Measurements from ENCODE around the gene NTRK3. TPM values are rescaled to one million over a fixed set of nuclear protein-coding genes. Genes with fewer than 3 reads are reported as not detected.
"Not testable (repeated sequence)": the region's sequence is repeated elsewhere in the genome, so short reads cannot be mapped to it uniquely, and the experiment has no call there.

NTRK3 gene
- total and polyA plus RNA-seq, 5 experiments from 2014 or later: not detected

DNA sequence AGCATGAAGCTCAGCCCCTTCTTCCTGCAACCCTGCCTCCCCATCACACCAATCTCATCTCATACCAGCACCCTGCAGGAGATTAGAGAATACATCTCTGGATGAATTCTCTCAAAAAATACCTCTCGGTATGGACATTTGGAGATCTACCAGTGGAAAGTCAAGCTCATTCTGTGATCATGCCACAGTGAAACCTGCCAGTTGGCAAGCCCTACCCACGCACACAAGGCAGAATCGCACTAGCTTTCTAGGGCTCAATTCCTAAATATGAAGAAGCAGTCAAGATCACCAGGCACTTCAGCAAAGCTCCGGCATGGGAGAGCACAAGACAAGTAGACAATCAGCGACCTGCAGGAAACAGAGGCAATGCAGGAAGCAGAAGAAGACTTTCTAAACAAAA lies 221.2 kb downstream of the NTRK3 start:
- Mint-ChIP-seq H3K27me3 (peaks cover 13 to 71% (median 28%) of the 10 kb centered on the region in 5 donors), H3K4me3 (no peak overlapping the region), H3K9me3 (no peaks in the 10 kb centered on the region), H3K27ac (no peak overlapping the region), H3K4me1 (peaks cover 0 to 6% (median 0%) of the 10 kb centered on the region in 4 donors), H3K36me3 (no peaks in the 10 kb centered on the region)
- POLR2A ChIA-PET: no interaction called here
- DNase-seq (no peak), ATAC-seq (no peak)

DNA sequence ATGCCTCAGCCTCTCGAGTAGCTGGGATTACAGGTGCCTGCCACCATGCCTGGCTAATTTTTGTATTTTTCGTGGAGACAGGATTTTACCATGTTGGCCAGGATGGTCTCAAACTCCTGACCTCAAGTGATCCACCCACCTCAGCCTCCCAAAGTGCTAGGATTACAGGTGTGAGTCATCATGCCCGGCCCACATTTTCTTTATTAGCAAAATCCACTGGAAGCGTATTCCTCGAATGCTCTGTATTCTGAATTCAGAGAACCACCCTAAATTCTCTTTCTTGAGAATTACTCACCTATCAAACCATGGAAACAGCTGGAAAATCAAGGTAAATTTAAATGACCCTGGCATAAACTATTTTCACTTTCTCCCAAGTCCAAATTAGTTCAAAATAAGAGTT lies 223.1 kb downstream of the NTRK3 start:
- H3K4me3 Mint-ChIP-seq, H3K9me3 Mint-ChIP-seq, DNase-seq, POLR2A ChIA-PET, ATAC-seq, H3K27ac Mint-ChIP-seq, H3K4me1 Mint-ChIP-seq, H3K36me3 Mint-ChIP-seq: not testable (repeated sequence)
- H3K27me3 Mint-ChIP-seq: peaks cover 13 to 54% (median 30%) of the 10 kb centered on the region in 5 donors

DNA sequence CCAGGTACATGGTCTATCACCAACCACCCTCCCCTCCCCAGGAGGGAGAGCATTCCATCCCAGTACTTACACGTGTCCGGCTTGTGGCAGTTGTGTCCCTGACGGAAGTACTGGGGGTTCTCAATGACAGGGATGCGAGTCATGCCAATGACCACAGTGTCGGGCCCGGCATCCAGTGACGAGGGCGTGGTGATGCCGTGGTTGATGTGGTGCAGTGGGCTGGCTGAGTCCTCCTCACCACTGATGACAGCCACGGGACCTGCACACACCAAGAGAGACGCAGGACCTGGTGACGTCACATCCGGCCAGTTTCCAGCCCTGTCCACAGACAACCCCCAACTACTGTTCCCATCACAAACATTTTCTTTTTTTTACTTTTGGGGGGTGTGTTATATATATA lies 223.8 kb downstream of the NTRK3 start:
- Mint-ChIP-seq H3K27ac (no peak overlapping the region), H3K36me3 (no peaks in the 10 kb centered on the region), H3K4me3 (no peak overlapping the region), H3K4me1 (peaks cover 0 to 6% (median 0%) of the 10 kb centered on the region in 4 donors), H3K9me3 (peaks cover 0 to under 1% (median 0%) of the 10 kb centered on the region in 9 donors), H3K27me3 (peaks cover 13 to 53% (median 33%) of the 10 kb centered on the region in 5 donors)
- DNase-seq (no peak), ATAC-seq (no peak)
- POLR2A ChIA-PET: no interaction called here

DNA sequence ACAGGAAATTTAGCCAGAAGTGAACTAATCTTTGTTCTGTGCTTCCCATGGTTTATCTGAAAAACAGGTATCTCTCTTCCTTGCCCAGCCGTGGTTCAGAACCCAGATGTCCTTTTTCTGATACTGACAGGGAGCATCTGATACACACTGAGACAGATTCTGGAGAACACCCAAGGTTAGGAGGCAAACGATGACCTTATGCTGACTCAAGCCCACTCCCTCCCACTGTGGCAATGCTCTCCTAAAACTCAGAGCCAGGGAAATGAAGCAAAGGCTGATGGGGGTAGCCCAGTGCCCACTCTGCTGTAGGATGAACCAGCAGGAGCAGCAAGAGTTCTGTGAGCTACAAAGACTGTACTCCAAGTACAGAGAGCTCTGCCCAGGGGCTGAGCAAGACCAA lies 225.1 kb downstream of the NTRK3 start:
- Mint-ChIP-seq H3K36me3 (no peaks in the 10 kb centered on the region), H3K9me3 (peaks cover 0 to 3% (median 0%) of the 10 kb centered on the region in 9 donors), H3K4me3 (no peak overlapping the region), H3K4me1 (peaks cover 0 to 3% (median 0%) of the 10 kb centered on the region in 4 donors), H3K27ac (no peak overlapping the region), H3K27me3 (peaks cover 11 to 45% (median 28%) of the 10 kb centered on the region in 5 donors)
- POLR2A ChIA-PET: no interaction called here
- ATAC-seq (no peak), DNase-seq (no peak)

DNA sequence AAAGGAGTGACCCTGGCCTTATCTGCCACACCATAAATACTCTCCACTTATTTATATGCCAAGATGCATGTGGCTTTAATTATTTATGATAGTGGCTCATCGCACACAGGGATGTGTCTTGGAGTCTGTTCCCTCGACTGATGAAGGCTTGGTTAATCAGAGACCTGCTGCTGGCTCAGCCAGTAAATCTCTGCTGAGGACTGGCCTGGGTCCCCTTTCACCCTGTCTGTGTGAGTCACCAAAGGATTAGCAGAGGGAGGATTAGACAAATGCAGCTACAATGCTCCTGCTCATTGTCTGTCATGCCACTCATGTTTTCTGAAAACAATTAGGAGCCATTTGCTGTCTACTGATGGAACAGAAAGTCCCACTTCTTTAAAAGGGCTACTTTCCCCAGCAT lies 226.8 kb downstream of the NTRK3 start:
- Mint-ChIP-seq H3K4me1 (peaks cover 0 to 2% (median 0%) of the 10 kb centered on the region in 4 donors), H3K9me3 (peaks cover 0 to 3% (median 0%) of the 10 kb centered on the region in 9 donors), H3K27ac (no peak overlapping the region), H3K36me3 (no peaks in the 10 kb centered on the region), H3K27me3 (peaks cover 2 to 29% (median 14%) of the 10 kb centered on the region in 5 donors), H3K4me3 (no peak overlapping the region)
- no peak for ATAC-seq
- DNase-seq: no peak
- POLR2A ChIA-PET: no interaction called here

DNA sequence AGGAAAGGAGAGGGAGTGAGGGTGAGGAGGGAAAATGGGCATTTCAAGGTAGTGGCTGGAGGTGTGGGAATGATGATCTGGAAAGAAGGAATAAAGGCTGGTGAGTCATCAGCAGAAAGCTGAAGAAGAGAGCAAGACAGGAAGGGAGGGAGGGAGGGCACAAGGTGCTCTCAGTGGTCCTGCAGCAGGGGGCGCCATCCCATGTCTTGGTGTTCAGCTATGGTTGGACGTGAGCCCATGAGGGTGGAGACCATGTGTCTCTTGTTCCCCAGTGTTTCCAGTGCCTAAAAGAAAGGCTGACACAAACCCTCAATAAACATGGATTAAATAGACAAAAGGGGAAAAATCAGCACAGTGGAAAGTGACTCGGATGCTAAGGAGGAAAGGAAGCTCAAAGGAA lies 228.5 kb downstream of the NTRK3 start:
- Mint-ChIP-seq H3K4me3 (no peak overlapping the region), H3K36me3 (no peaks in the 10 kb centered on the region), H3K9me3 (peaks cover 0 to 7% (median 0%) of the 10 kb centered on the region in 9 donors), H3K27me3 (peaks cover 2 to 28% (median 17%) of the 10 kb centered on the region in 5 donors), H3K4me1 (peaks cover 0 to 2% (median 0%) of the 10 kb centered on the region in 4 donors), H3K27ac (no peak overlapping the region)
- POLR2A ChIA-PET: no interaction called here
- ATAC-seq (no peak), DNase-seq (no peak)

DNA sequence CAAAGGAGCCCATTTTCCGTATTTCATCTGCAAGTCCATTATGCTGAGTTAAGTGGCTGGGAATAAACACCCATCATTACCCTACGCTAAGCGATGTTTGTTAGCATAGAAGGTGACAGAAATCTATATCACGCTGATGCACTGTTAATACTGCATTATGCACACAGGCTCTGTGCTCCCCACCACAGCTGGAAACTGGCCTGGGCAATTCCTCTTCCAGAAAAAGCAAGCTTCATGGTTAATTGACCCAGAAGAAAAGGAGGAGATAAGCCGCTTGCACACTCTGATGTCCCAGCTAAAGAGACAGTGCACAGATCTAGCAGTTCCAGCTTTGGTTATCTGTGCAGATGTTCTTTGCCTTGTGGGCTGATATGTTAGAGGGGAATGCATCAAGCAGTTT lies 232.6 kb downstream of the NTRK3 start:
- ATAC-seq (no peak), DNase-seq (no peak)
- Mint-ChIP-seq H3K36me3 (no peaks in the 10 kb centered on the region), H3K27ac (no peak overlapping the region), H3K4me1 (no peaks in the 10 kb centered on the region), H3K9me3 (peaks cover 0 to 12% (median 0%) of the 10 kb centered on the region in 9 donors), H3K4me3 (no peak overlapping the region), H3K27me3 (peaks cover 2 to 20% (median 13%) of the 10 kb centered on the region in 5 donors)
- POLR2A ChIA-PET: no interaction called here

DNA sequence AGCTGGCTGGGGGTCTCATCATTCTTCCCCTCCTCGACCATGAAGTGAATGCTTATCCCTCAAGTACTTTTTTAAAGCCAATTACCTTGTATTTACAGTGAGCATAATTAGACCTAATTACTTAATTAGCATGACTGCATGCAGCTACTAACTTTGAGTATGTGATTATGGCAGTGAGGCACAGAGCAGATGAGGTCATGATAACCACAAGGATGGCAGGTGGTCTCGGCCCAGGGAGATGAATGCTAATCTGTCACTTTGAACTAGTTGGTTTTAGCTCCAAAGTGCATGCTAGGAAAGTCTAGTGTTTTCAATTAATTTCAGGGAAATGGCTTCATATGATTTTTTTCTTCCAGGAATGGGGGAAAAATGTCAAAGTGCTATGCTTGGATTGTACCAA lies 233.8 kb downstream of the NTRK3 start:
- ATAC-seq: no peak
- no peaks in the 10 kb centered on the region for H3K36me3 Mint-ChIP-seq
- H3K4me3 Mint-ChIP-seq: no peak overlapping the region
- H3K27me3 Mint-ChIP-seq: peaks cover 1 to 13% (median 9%) of the 10 kb centered on the region in 5 donors
- no peaks in the 10 kb centered on the region for H3K4me1 Mint-ChIP-seq
- POLR2A ChIA-PET: no interaction called here
- DNase-seq: no peak
- H3K9me3 Mint-ChIP-seq: peaks cover 0 to 12% (median 0%) of the 10 kb centered on the region in 9 donors
- no peak overlapping the region for H3K27ac Mint-ChIP-seq

DNA sequence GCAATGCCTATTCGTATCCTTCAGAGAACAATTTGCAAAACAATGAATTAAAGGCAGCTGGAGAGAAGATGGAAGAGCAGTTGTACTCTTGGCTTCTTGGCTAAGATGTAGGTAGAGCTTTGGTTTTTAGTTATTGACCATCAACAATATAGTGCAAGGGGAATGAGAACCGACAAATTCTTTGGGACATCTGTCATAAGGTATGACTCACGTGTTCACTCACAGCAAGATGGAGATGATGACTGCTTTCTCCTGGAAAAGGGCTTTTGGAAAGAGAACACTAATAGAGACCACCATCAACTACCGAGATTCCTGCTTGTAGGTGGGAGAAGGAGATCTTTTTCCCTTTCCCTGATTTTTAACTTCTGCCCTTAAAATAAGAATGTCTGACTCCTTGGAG lies 234.9 kb downstream of the NTRK3 start:
- ATAC-seq: no peak
- Mint-ChIP-seq H3K36me3 (no peaks in the 10 kb centered on the region), H3K4me3 (no peak overlapping the region), H3K4me1 (no peaks in the 10 kb centered on the region), H3K27ac (no peak overlapping the region), H3K27me3 (peaks cover 0 to 11% (median 8%) of the 10 kb centered on the region in 5 donors), H3K9me3 (peaks cover 0 to 12% (median 0%) of the 10 kb centered on the region in 9 donors)
- no peak for DNase-seq
- POLR2A ChIA-PET: no interaction called here

DNA sequence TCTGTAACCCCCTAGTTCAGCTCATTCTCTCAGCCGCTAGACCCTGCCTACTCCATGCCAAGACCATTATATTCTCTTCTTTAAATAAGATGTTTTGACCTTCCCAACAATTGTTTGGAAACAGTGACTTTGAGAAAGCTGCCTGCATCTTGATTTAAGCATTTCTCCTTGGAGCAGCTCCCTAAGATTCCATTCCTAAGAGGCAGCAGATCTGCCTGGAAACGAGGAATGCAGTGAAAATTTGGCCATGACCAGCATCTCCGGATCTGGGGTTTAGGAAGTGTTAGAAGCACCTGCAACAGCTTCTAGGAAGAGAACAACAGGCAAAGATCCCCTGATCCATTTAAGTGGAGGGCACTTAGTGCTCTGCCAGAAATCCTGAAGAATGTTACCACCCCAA lies 235.7 kb downstream of the NTRK3 start:
- no peaks in the 10 kb centered on the region for H3K36me3 Mint-ChIP-seq
- peaks cover 0 to 11% (median 8%) of the 10 kb centered on the region in 5 donors for H3K27me3 Mint-ChIP-seq
- H3K4me1 Mint-ChIP-seq: no peaks in the 10 kb centered on the region
- ATAC-seq: no peak
- DNase-seq: no peak
- no peak overlapping the region for H3K4me3 Mint-ChIP-seq
- POLR2A ChIA-PET: no interaction called here
- peaks cover 0 to 12% (median 0%) of the 10 kb centered on the region in 9 donors for H3K9me3 Mint-ChIP-seq
- no peak overlapping the region for H3K27ac Mint-ChIP-seq

DNA sequence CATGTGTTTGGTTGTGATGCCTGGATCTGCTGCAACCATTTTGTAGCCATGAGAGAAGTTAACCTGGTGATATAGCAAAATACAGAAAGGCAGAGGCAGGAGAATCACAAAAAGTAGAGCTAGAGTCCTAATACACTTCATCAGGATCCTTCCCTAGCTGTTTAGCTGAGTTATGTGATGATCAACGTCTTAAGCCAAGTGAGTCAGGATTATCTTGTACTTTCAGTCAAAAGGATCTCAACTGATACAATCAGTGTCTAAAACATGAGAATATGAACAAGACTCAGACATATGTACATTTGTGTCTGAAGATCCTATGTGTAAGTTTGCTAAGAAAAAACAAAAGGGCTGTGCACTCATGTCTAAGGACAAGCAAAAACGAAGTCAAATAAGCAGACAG lies 236.9 kb downstream of the NTRK3 start:
- no peaks in the 10 kb centered on the region for H3K4me1 Mint-ChIP-seq
- POLR2A ChIA-PET: no interaction called here
- peaks cover 0 to 12% (median 0%) of the 10 kb centered on the region in 9 donors for H3K9me3 Mint-ChIP-seq
- no peak overlapping the region for H3K4me3 Mint-ChIP-seq
- ATAC-seq (no peak), DNase-seq (no peak)
- H3K36me3 Mint-ChIP-seq: no peaks in the 10 kb centered on the region
- H3K27ac Mint-ChIP-seq: no peak overlapping the region
- peaks cover 2 to 19% (median 8%) of the 10 kb centered on the region in 5 donors for H3K27me3 Mint-ChIP-seq

DNA sequence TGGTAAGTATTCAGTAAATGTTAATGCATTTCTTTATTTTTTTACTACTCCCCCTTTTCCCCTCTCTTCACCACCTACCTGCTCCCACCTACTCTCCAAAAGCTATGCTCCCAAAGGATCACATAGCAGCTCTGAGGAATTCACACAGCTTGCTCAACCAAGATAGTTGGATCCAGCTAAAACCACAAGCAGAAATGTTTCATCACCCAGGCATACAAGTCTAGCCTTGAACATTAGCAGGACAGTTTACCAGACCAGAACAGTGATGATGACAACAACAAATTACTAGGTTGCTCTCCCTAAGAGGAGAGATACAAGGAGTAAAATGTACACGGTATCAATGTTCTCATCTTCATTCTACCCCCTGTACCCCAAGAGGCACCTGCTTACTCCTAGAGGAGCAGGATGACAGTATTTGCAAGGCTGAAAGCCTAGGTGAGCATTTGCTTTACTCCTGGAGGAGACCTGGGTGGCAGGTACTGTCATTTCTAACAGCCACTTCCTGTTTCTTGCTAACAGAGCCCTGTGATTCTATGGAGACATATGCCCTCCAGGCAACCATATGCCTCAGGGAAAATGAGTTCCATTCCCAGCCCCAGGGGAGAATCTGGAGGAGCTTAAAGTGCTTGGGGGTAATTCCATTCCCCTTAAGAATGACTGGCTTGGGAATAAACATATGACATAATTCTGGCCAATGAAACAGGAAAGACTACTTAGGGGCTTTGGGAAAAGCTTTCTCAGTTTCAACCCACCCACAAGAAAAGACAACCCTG lies 237.5 kb downstream of the NTRK3 start:
- DNase-seq: no peak
- Mint-ChIP-seq H3K36me3 (no peaks in the 10 kb centered on the region), H3K9me3 (peaks cover 0 to 9% (median 0%) of the 10 kb centered on the region in 9 donors), H3K27me3 (peaks cover 2 to 19% (median 4%) of the 10 kb centered on the region in 5 donors), H3K4me1 (no peaks in the 10 kb centered on the region), H3K4me3 (no peak overlapping the region), H3K27ac (no peak overlapping the region)
- POLR2A ChIA-PET: no interaction called here
- no peak for ATAC-seq

DNA sequence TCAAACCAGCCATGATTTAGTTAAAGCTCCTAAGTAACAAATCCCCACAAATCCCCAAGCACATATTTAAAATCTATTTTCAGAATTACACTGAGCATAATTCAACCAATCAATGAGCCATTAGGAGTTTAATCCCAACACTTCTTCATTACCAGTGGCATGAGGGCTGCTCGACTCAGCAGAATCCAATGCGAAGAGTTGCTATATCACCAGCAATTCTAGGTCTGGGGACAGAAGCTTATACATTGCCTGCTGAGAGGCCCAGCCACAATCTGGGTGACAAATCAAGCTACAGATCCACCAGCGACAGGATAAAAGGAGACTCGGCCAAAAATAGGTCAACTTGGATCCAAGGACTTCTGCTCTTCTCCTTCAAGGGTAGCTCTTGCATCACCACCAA lies 238.8 kb downstream of the NTRK3 start:
- H3K4me3 Mint-ChIP-seq: no peak overlapping the region

DNA sequence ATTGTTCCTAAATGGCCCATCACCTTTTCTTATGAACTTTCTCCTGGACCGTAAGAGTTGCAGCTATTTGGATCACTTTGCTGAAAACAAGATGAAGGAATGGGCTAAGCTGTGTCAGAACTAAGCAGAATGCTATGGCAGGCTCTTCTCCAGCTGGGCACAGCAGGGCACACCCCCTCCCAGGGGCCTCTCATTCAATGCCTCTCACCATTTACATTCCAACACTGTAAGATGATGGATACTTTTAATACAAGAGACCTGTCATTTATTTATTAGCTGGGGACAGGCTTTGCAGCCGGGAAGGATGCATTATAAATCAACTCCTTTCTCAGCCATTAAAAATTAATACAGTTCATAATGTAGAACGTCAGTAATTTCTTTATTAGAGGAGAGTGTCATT lies 240.1 kb downstream of the NTRK3 start:
- H3K36me3 Mint-ChIP-seq: no peaks in the 10 kb centered on the region
- peaks cover 0 to 19% (median 3%) of the 10 kb centered on the region in 5 donors for H3K27me3 Mint-ChIP-seq
- POLR2A ChIA-PET: no interaction called here
- H3K9me3 Mint-ChIP-seq: peaks cover 0 to 6% (median 0%) of the 10 kb centered on the region in 9 donors
- DNase-seq (no peak), ATAC-seq (no peak)
- no peak overlapping the region for H3K4me3 Mint-ChIP-seq
- no peak overlapping the region for H3K27ac Mint-ChIP-seq
- no peaks in the 10 kb centered on the region for H3K4me1 Mint-ChIP-seq

More for the DNA sequence above, 238.8 kb downstream of the NTRK3 start:
- peaks cover 0 to 6% (median 0%) of the 10 kb centered on the region in 9 donors for H3K9me3 Mint-ChIP-seq
- ATAC-seq (no peak), DNase-seq (no peak)
- POLR2A ChIA-PET: no interaction called here
- no peaks in the 10 kb centered on the region for H3K4me1 Mint-ChIP-seq
- no peak overlapping the region for H3K27ac Mint-ChIP-seq
- H3K36me3 Mint-ChIP-seq: no peaks in the 10 kb centered on the region
- peaks cover 2 to 19% (median 4%) of the 10 kb centered on the region in 5 donors for H3K27me3 Mint-ChIP-seq
